ENCODE measurements around the gene PHLDB1.

PHLDB1 gene

DNA sequence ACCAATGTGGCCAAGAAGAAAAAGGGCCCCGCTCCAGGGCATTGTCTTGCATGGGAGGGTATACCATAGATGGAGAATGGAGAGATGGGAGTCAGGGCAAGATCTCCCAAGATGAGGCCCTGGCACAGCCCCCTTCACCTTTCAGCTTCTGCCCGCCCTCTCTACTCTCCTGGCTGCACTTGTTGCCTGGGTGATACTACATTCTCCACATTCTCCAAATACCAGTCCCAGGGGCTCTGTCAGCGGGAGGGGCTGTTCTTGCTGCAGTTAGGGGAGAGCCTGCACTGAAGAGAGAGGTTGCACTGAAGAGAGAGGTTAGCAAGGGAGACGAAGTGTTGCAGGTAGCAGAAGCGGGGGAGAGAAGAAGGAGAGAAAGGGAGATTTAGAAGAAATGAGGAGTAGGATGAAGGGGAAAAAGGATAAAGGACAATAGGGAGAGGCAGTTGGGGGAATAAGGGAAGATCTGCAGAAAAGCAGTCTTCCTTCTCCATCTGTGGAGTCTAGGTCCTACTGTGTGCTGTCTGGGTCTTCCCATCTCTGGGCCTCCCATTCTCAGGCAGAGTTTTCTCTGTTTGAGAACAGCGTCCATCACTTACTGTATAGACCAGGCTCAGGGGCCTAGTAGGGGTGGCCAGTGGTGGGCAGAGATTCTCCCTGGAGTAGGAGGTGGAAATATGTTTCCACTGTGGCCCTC lies 8.0 kb downstream of the PHLDB1 start:
- DNase-seq (ENCODE audit: low read depth in 1 of 2, low spot score in 1 of 2): no peak
- H3K4me3 ChIP-seq (replicated peaks; ENCODE audit: insufficient read depth, low read length): no peak overlapping the region

GRCh38 chr11:118615976-118616371 lies 8.6 kb downstream of the PHLDB1 start:
- H3K4me3 ChIP-seq (replicated peaks; ENCODE audit: insufficient read depth, low read length): no peak overlapping the region
- TF ChIP-seq SPI1 (IDR thresholded peaks at IDR 0.05; ENCODE audit: borderline replicate concordance, low read depth): no peak
- TF ChIP-seq, protein P1, sequence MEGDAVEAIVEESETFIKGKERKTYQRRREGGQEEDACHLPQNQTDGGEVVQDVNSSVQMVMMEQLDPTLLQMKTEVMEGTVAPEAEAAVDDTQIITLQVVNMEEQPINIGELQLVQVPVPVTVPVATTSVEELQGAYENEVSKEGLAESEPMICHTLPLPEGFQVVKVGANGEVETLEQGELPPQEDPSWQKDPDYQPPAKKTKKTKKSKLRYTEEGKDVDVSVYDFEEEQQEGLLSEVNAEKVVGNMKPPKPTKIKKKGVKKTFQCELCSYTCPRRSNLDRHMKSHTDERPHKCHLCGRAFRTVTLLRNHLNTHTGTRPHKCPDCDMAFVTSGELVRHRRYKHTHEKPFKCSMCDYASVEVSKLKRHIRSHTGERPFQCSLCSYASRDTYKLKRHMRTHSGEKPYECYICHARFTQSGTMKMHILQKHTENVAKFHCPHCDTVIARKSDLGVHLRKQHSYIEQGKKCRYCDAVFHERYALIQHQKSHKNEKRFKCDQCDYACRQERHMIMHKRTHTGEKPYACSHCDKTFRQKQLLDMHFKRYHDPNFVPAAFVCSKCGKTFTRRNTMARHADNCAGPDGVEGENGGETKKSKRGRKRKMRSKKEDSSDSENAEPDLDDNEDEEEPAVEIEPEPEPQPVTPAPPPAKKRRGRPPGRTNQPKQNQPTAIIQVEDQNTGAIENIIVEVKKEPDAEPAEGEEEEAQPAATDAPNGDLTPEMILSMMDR (IDR thresholded peaks at IDR 0.05; ENCODE audit: insufficient read depth, low read length): no peak
- no peak for TF ChIP-seq POLR2AphosphoS5 (IDR thresholded peaks at IDR 0.05; ENCODE audit: low read depth)
- TF ChIP-seq, protein P2, sequence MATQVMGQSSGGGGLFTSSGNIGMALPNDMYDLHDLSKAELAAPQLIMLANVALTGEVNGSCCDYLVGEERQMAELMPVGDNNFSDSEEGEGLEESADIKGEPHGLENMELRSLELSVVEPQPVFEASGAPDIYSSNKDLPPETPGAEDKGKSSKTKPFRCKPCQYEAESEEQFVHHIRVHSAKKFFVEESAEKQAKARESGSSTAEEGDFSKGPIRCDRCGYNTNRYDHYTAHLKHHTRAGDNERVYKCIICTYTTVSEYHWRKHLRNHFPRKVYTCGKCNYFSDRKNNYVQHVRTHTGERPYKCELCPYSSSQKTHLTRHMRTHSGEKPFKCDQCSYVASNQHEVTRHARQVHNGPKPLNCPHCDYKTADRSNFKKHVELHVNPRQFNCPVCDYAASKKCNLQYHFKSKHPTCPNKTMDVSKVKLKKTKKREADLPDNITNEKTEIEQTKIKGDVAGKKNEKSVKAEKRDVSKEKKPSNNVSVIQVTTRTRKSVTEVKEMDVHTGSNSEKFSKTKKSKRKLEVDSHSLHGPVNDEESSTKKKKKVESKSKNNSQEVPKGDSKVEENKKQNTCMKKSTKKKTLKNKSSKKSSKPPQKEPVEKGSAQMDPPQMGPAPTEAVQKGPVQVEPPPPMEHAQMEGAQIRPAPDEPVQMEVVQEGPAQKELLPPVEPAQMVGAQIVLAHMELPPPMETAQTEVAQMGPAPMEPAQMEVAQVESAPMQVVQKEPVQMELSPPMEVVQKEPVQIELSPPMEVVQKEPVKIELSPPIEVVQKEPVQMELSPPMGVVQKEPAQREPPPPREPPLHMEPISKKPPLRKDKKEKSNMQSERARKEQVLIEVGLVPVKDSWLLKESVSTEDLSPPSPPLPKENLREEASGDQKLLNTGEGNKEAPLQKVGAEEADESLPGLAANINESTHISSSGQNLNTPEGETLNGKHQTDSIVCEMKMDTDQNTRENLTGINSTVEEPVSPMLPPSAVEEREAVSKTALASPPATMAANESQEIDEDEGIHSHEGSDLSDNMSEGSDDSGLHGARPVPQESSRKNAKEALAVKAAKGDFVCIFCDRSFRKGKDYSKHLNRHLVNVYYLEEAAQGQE (IDR thresholded peaks at IDR 0.05; ENCODE audit: insufficient replicate concordance, low read depth): no peak
- TF ChIP-seq GABPA (IDR thresholded peaks at IDR 0.05; ENCODE audit: low read depth): no peak
- H3K27ac ChIP-seq (replicated peaks): no peak overlapping the region
- no peak for DNase-seq (ENCODE audit: low read depth in 1 of 2, low spot score in 1 of 2)
- peaks cover 9% of the 10 kb centered on the region for H3K27me3 ChIP-seq (ENCODE audit: insufficient read depth, poor library complexity, severe bottlenecking)

More for the DNA sequence above, 8.0 kb downstream of the PHLDB1 start:
- peaks cover 8% of the 10 kb centered on the region for H3K27me3 ChIP-seq (ENCODE audit: insufficient read depth, poor library complexity, severe bottlenecking)
- H3K27ac ChIP-seq (replicated peaks): no peak overlapping the region
- TF ChIP-seq, protein P1 (IDR thresholded peaks at IDR 0.05; ENCODE audit: insufficient read depth, low read length): no peak
- TF ChIP-seq, protein P2 (IDR thresholded peaks at IDR 0.05; ENCODE audit: insufficient replicate concordance, low read depth): no peak
- TF ChIP-seq SPI1 (IDR thresholded peaks at IDR 0.05; ENCODE audit: borderline replicate concordance, low read depth) (no peak), POLR2AphosphoS5 (IDR thresholded peaks at IDR 0.05; ENCODE audit: low read depth) (no peak)

DNA sequence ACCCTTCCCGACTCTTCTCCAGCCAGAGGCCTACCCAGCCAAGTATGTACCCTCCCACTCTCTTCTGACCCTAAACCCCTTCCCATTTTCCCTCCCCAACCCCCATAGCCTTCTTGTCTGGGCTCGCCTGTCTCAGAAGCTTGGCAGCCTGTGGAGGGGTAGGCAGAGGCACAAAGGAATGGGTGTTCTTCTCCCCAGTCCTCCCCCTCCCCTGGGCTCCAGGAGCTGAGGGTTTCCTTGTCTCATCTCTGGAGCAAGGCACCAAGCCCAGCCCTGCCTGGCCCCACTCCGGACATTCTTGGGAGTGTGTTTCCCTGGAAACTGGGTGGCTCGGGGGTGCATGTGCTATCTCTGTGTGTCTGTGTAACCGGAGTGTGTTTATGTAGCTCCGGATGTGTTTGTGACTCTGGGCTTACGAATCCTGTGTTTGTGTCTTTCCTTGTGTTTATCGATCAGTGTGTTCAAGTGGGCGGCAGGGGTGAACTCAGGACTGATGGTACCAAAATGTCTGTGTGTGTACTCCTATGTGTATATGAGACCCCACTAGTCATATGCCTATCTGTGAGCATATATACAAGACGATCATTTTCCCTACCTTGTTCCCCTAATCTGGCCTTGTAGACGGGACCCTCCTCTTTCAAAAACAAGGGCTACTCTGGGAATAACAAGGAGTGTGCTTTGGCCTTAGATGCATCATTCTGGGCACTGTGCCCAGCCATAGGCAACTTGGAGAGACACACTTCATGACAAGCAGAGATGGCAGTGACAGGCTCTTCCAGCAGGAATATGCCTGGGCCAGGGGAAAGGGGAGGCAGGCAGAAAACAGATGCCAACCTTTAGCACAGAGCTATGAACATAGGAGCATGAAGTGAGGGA lies 10.9 kb downstream of the PHLDB1 start:
- no peak overlapping the region for H3K27ac ChIP-seq (replicated peaks)
- H3K4me3 ChIP-seq (replicated peaks; ENCODE audit: insufficient read depth, low read length): no peak overlapping the region
- no peak for DNase-seq (ENCODE audit: low read depth in 1 of 2, low spot score in 1 of 2)
- H3K27me3 ChIP-seq (ENCODE audit: insufficient read depth, poor library complexity, severe bottlenecking): peaks cover 17% of the 10 kb centered on the region
- TF ChIP-seq GABPA (IDR thresholded peaks at IDR 0.05; ENCODE audit: low read depth) (no peak), POLR2AphosphoS5 (IDR thresholded peaks at IDR 0.05; ENCODE audit: low read depth) (no peak), SPI1 (IDR thresholded peaks at IDR 0.05; ENCODE audit: borderline replicate concordance, low read depth) (no peak)
- TF ChIP-seq, protein P1 (IDR thresholded peaks at IDR 0.05; ENCODE audit: insufficient read depth, low read length): no peak
- TF ChIP-seq, protein P2 (IDR thresholded peaks at IDR 0.05; ENCODE audit: insufficient replicate concordance, low read depth): no peak

Data from HL-60 (cell line).